HG02884 (cell line): ENCODE measurements around the gene SUPV3L1.

Experiments used
- ATAC-seq: cut with Tn5 transposase; IDR thresholded peaks from one replicate; pipeline ENCODE4 v1.9.1; 2021; ENCODE audit warnings: mild to moderate bottlenecking, moderate library complexity; ENCODE audit not compliant: unreplicated experiment

SUPV3L1 gene

DNA sequence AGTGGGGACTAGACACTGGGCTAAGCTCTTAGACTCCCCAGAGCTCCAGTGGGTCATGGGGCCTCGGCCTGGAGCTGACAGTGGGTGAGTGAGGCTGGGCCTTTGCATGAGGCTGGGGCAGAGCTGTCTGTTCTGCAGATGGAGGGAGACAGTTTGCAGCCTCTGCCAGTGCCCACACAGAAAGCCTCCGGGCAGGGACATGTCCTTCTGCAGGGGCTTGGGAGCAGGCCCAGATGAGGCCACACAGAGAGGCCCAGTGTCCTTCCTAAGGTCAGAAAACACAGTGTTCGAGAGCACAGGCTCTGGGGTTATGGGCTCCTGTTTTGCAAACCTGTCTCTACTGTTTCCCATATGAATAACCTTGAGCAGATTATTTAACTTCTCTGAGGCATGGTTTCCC is 73.1 kb downstream of the SUPV3L1 start:
- ATAC-seq: no peak

DNA sequence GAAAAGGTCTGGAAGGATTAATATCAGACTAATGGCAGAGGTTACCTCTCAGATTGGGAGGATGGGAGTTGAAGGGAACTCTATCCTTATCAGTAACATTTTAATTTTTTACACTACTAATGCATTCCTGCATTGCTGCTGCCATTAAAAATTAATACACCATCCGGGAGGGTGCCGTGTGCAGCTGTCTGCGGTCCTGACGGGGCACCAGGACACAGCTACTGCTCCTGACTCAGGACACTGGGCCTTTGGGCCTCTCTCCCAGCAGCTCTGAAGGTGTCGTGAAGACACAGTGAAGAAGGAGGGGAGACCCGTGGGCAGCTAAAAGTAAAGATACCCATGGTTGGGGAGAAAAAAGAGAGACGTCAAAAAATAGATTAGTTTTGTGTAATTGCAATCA is 74.8 kb downstream of the SUPV3L1 start:
- no peak for ATAC-seq
